ENCODE data around the gene BHLHE40.

GRCh38 chr3:4996223-4996765 lies 17.1 kb downstream of the BHLHE40 start:
- TF ChIP-seq EP300 (IDR thresholded peaks at IDR 0.05) (no peak), CTCF (IDR thresholded peaks at IDR 0.05) (no peak)

Measured in esophagus muscularis mucosa (tissue), 3 donors.